Esophagus muscularis mucosa (tissue), 3 donors: Measurements from ENCODE around the gene SOD3.

Experiments used
- CTCF ChIP-seq, 3 experiments: fragments of 200-600 bp in 2 of 3; fragments of 450-650 bp in 1 of 3; sonication (generic) in 2 of 3; IDR thresholded peaks; one replicate each; pipeline ENCODE4 v1.5.1; 2017 to 2019; ENCODE audit warnings: antibody characterized with exemption in 3 of 3, mild to moderate bottlenecking in 2 of 3, moderate library complexity in 1 of 3
- POLR2A ChIP-seq: fragments of 450-650 bp; IDR thresholded peaks from one replicate; pipeline ENCODE4 v1.6.1; 2017; ENCODE audit warnings: antibody characterized with exemption, moderate library complexity, mild to moderate bottlenecking, low read depth
- POLR2AphosphoS5 ChIP-seq, 2 donors: sonication (generic); formaldehyde crosslinking; IDR thresholded peaks; one replicate each; pipeline ENCODE4 v1.6.1; 2017; ENCODE audit warnings: antibody characterized with exemption in 2 of 2

DNA sequence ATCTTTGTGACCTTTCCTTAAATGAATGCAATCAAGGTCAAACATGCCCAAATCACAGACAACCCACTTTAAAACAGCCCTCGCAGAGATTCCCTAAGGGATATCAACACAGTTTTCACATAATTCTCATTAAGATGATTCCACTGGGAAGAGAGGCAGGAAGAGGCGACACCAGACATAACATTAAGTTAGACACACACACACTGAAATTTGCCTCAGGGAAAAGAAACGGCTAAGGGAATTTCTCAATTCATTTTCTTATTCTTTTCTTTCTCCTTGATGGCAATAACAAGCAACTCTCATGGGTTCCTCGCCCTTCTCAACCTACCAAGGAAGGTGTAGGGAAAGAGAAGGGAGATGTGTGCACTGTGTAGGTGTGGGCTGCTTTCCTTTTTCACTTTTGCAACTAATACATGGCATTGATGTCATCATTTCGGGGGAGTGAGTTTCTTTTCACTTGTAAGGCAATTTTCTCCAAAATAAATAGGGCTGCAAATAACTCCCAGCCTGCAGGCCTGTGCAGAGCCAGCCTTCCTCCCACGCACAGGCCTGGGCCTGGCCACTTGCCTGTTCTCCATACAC lies 41.4 kb downstream of the SOD3 start:
- no peak for TF ChIP-seq POLR2A
- no peak for TF ChIP-seq CTCF (IDR thresholded peaks at IDR 0.05)
- TF ChIP-seq POLR2AphosphoS5 (IDR thresholded peaks at IDR 0.05), result no peak
